Measurements from ENCODE around the gene IRS1.

IRS1 gene

GRCh38 chr2:226687641-226688253, 111.9 kb downstream of the IRS1 start:
- DNase-seq (ENCODE audit: low spot score) = no peak

GRCh38 chr2:226684563-226684959, 115.1 kb downstream of the IRS1 start:
- no peak for DNase-seq (ENCODE audit: low spot score)

GRCh38 chr2:226683944-226684562, 115.6 kb downstream of the IRS1 start:
- DNase-seq (ENCODE audit: low spot score) = no peak

- DNase-seq (ENCODE audit: low spot score) = no peak
These were observed 116.4 kb downstream of the IRS1 start for GRCh38 chr2:226683196-226683595.
